Measurements from ENCODE around the gene SLC25A41. TPM values are rescaled to one million over a fixed set of nuclear protein-coding genes. Genes with fewer than 3 reads are reported as not detected.

The SLC25A41 gene
- total and polyA plus RNA-seq, 2 donors (not counting 1 experiment from before 2014, with no cell fraction given): 0.30 to 0.48 TPM

GRCh38 chr19:6402837-6403608, 30.5 kb downstream of the SLC25A41 start:
- Mint-ChIP-seq H3K4me1 (no peaks in the 10 kb centered on the region), H3K4me3 (no peak overlapping the region), H3K27ac (no peak overlapping the region), H3K27me3 (no peaks in the 10 kb centered on the region), H3K9me3 (ENCODE audit: insufficient read depth) (no peaks in the 10 kb centered on the region)
- CTCF ChIA-PET: no interaction called here
- Histone ChIP-seq H3K9ac (ENCODE audit: low read length) (no peak overlapping the region), H3K4me2 (replicated peaks; ENCODE audit: low read depth, low read length, poor library complexity, severe bottlenecking) (no peak overlapping the region), H3K9me3 (ENCODE audit: control extremely low read depth in 1 of 3, control insufficient read depth in 2 of 3, insufficient read depth in 1 of 3, low read length in 2 of 3) (no peaks in the 10 kb centered on the region), H3K4me3 (ENCODE audit: control extremely low read depth in 1 of 5, extremely low read depth in 1 of 5, insufficient read depth in 1 of 5, low read depth in 2 of 5, low read length in 4 of 5) (no peak overlapping the region), H3K27ac (ENCODE audit: low read length in 2 of 2) (no peak overlapping the region), H3K36me3 (replicated peaks in 1 of 2; ENCODE audit: control extremely low read depth in 1 of 2, control insufficient read depth in 1 of 2, extremely low read depth in 1 of 2, insufficient read depth in 2 of 2, low read length in 1 of 2) (no peaks in the 10 kb centered on the region), H4K20me1 (ENCODE audit: control insufficient read depth, insufficient read depth, low read length, poor library complexity, severe bottlenecking) (no peaks in the 10 kb centered on the region), H2AFZ (ENCODE audit: insufficient read depth, low read depth, low read length, poor library complexity, severe bottlenecking) (no peak overlapping the region), H3K4me1 (ENCODE audit: control insufficient read depth in 2 of 2, insufficient read depth in 2 of 2, low read length in 2 of 2) (no peaks in the 10 kb centered on the region), H3K27me3 (replicated peaks in 1 of 4; ENCODE audit: control extremely low read depth in 1 of 4, control insufficient read depth in 3 of 4, insufficient read depth in 4 of 4, low read length in 3 of 4) (no peaks in the 10 kb centered on the region), H3K79me2 (ENCODE audit: control insufficient read depth, insufficient read depth, low read length) (no peaks in the 10 kb centered on the region)
- WGBS (ENCODE audit: insufficient coverage): 87% methylated on average over 18 of the region's 22 CpGs
- intact Hi-C loops (cut with micrococcal nuclease): no loop called here
- ATAC-seq (ENCODE audit: low read depth): no peak
- DNase-seq: no peak
- POLR2A ChIA-PET: no interaction called here
- TF ChIP-seq EZH2 (IDR thresholded peaks at IDR 0.05; ENCODE audit: borderline replicate concordance, insufficient read depth, low read depth, low read length, poor library complexity, severe bottlenecking) (no peak), CTCF (IDR thresholded peaks at IDR 0.05) (no peak)

GRCh38 chr19:6402058-6402457, 31.5 kb downstream of the SLC25A41 start:
- no peak overlapping the region for H3K27ac Mint-ChIP-seq
- H3K27me3 Mint-ChIP-seq: no peaks in the 10 kb centered on the region
- WGBS (ENCODE audit: insufficient coverage): 88% methylated on average over 9 of the region's 10 CpGs

More at GRCh38 chr19:6402058-6402457, 31.5 kb downstream of the SLC25A41 start:
- H3K4me3 ChIP-seq (ENCODE audit: control extremely low read depth in 1 of 5, extremely low read depth in 1 of 5, insufficient read depth in 1 of 5, low read depth in 2 of 5, low read length in 4 of 5): no peak overlapping the region
- H4K20me1 ChIP-seq (ENCODE audit: control insufficient read depth, insufficient read depth, low read length, poor library complexity, severe bottlenecking): no peaks in the 10 kb centered on the region
- CTCF ChIA-PET: no interaction called here
- H3K79me2 ChIP-seq (ENCODE audit: control insufficient read depth, insufficient read depth, low read length): no peaks in the 10 kb centered on the region
- no peak overlapping the region for H3K27ac ChIP-seq (ENCODE audit: low read length in 2 of 2)
- intact Hi-C loops (cut with micrococcal nuclease): no loop called here
- no peaks in the 10 kb centered on the region for H3K27me3 ChIP-seq (replicated peaks in 1 of 4; ENCODE audit: control extremely low read depth in 1 of 4, control insufficient read depth in 3 of 4, insufficient read depth in 4 of 4, low read length in 3 of 4)
- no peak overlapping the region for H3K9ac ChIP-seq (ENCODE audit: low read length)
- Mint-ChIP-seq H3K9me3 (ENCODE audit: insufficient read depth) (no peaks in the 10 kb centered on the region), H3K4me1 (no peaks in the 10 kb centered on the region), H3K4me3 (no peak overlapping the region)
- no peak overlapping the region for H3K4me2 ChIP-seq (replicated peaks; ENCODE audit: low read depth, low read length, poor library complexity, severe bottlenecking)
- no peaks in the 10 kb centered on the region for H3K9me3 ChIP-seq (ENCODE audit: control extremely low read depth in 1 of 3, control insufficient read depth in 2 of 3, insufficient read depth in 1 of 3, low read length in 2 of 3)
- POLR2A ChIA-PET: no interaction called here
- ATAC-seq (ENCODE audit: low read depth): no peak
- no peak for DNase-seq
- no peak overlapping the region for H2AFZ ChIP-seq (ENCODE audit: insufficient read depth, low read depth, low read length, poor library complexity, severe bottlenecking)
- TF ChIP-seq CTCF (IDR thresholded peaks at IDR 0.05) (no peak), EZH2 (IDR thresholded peaks at IDR 0.05; ENCODE audit: borderline replicate concordance, insufficient read depth, low read depth, low read length, poor library complexity, severe bottlenecking) (no peak)
- H3K4me1 ChIP-seq (ENCODE audit: control insufficient read depth in 2 of 2, insufficient read depth in 2 of 2, low read length in 2 of 2): no peaks in the 10 kb centered on the region
- H3K36me3 ChIP-seq (replicated peaks in 1 of 2; ENCODE audit: control extremely low read depth in 1 of 2, control insufficient read depth in 1 of 2, extremely low read depth in 1 of 2, insufficient read depth in 2 of 2, low read length in 1 of 2): no peaks in the 10 kb centered on the region

Measured in B cell (primary cell).